Measurements from ENCODE around the gene BCKDK.

Gene BCKDK

GRCh38 chr16:31080756-31081419 is 27.3 kb upstream of the BCKDK start:
- no peak for DNase-seq

GRCh38 chr16:31081428-31082351 is 26.5 kb upstream of the BCKDK start:
- no peak for DNase-seq

- no peak for DNase-seq
Observed at GRCh38 chr16:31082368-31083045, 25.7 kb upstream of the BCKDK start.

GRCh38 chr16:31083081-31083480 is 25.1 kb upstream of the BCKDK start:
- no peak for DNase-seq

- no peak for DNase-seq
Observed at GRCh38 chr16:31083556-31083955, 24.6 kb upstream of the BCKDK start.

- DNase-seq = no peak
Observed at GRCh38 chr16:31083981-31084380, 24.2 kb upstream of the BCKDK start.

- no peak for DNase-seq
Observed at GRCh38 chr16:31084584-31085302, 23.4 kb upstream of the BCKDK start.

GRCh38 chr16:31085411-31085810 is 22.8 kb upstream of the BCKDK start:
- no peak for DNase-seq

- DNase-seq = no peak
Observed at GRCh38 chr16:31085873-31086628, 22.1 kb upstream of the BCKDK start.

- no peak for DNase-seq
Observed at GRCh38 chr16:31086629-31086906, 21.6 kb upstream of the BCKDK start.

GRCh38 chr16:31087481-31087880 is 20.7 kb upstream of the BCKDK start:
- DNase-seq = no peak

- DNase-seq = no peak
Observed at GRCh38 chr16:31087971-31088370, 20.2 kb upstream of the BCKDK start.

GRCh38 chr16:31088459-31089183 is 19.6 kb upstream of the BCKDK start, which contains the start of gene PRSS53:
Gene PRSS53, minus strand, starts transcription at chr16:31088943. Its CDS starts 134 bp downstream, at chr16:31088809.
- DNase-seq = no peak

GRCh38 chr16:31089199-31089598 is 19.0 kb upstream of the BCKDK start:
- no peak for DNase-seq

GRCh38 chr16:31090540-31090939 is 17.6 kb upstream of the BCKDK start:
- no peak for DNase-seq

GRCh38 chr16:31092330-31092729 is 15.9 kb upstream of the BCKDK start:
- DNase-seq = no peak

GRCh38 chr16:31093132-31093703 is 15.0 kb upstream of the BCKDK start:
- DNase-seq = no peak

- no peak for DNase-seq
Observed at GRCh38 chr16:31094088-31094423, 14.1 kb upstream of the BCKDK start.

- DNase-seq = peak; percentile 91
Observed at GRCh38 chr16:31094424-31095120, 13.6 kb upstream of the BCKDK start, which contains the start of gene VKORC1. Gene VKORC1, minus strand, starts transcription at chr16:31094797. Its CDS starts 68 bp downstream, at chr16:31094729.

GRCh38 chr16:31099860-31100638 is 8.1 kb upstream of the BCKDK start:
- DNase-seq = no peak

Data from NCI-H446 treated with DMSO at 0.1 percent for 48 hours (cell line).